DND-41 (cell line): ENCODE measurements around the gene RBL1.
"Not testable (repeated sequence)": the region's sequence is repeated elsewhere in the genome, so short reads cannot be mapped to it uniquely, and the experiment has no call there.

Source experiments
- ATAC-seq: fragments of 200-7000 bp; cut with Tn5 transposase; 3 replicates; pipeline ENCODE4 v1.9.1; 2021; ENCODE audit warnings: low read depth; ENCODE audit not compliant: insufficient read depth
- DNase-seq: peaks from one replicate; pipeline ENCODE4 v3.0.0-alpha.2; 2020
- H2AFZ ChIP-seq: 2 replicates; pipeline ENCODE4 v1.6.0; 2012; ENCODE audit warnings: low read depth, low read length
- H3K27ac ChIP-seq: 2 replicates; pipeline ENCODE4 v1.5.1; 2012; ENCODE audit warnings: low read length, inconsistent platforms
- H3K27me3 ChIP-seq: fragments of 200-600 bp; sonication (generic); 2 replicates; pipeline ENCODE4 v1.6.0; 2012; ENCODE audit warnings: low read length, mild to moderate bottlenecking, inconsistent platforms; ENCODE audit not compliant: insufficient read depth, poor library complexity
- H3K36me3 ChIP-seq: 2 replicates; pipeline ENCODE4 v1.5.1; 2012; ENCODE audit warnings: low read length, inconsistent platforms; ENCODE audit not compliant: insufficient read depth
- H3K4me1 ChIP-seq: 2 replicates; pipeline ENCODE4 v1.5.1; 2012; ENCODE audit warnings: mild to moderate bottlenecking, low read length; ENCODE audit not compliant: insufficient read depth
- H3K4me2 ChIP-seq: 2 replicates; pipeline ENCODE4 v1.6.0; 2012; ENCODE audit warnings: mild to moderate bottlenecking, moderate library complexity, low read length, inconsistent platforms; ENCODE audit not compliant: insufficient read depth
- H3K4me3 ChIP-seq, 2 experiments: fragments of 200-600 bp in 1 of 2; shearing (Covaris generic) in 1 of 2; 2 replicates each; pipeline ENCODE4 v1.5.1; 2012 to 2016; ENCODE audit warnings: inconsistent platforms in 2 of 2, low read length in 2 of 2, mild to moderate bottlenecking in 2 of 2, low read depth in 1 of 2, moderate library complexity in 1 of 2
- H3K79me2 ChIP-seq: 2 replicates; pipeline ENCODE4 v1.6.0; 2012; ENCODE audit warnings: low read length, inconsistent platforms; ENCODE audit not compliant: insufficient read depth
- H3K9ac ChIP-seq: 2 replicates; pipeline ENCODE4 v1.6.0; 2012; ENCODE audit warnings: low read depth, mild to moderate bottlenecking, inconsistent platforms, low read length, moderate library complexity
- H3K9me3 ChIP-seq: 2 replicates; pipeline ENCODE4 v1.5.1; 2012; ENCODE audit warnings: low read length, moderate library complexity, mild to moderate bottlenecking, inconsistent platforms; ENCODE audit not compliant: insufficient read depth, severe bottlenecking
- H4K20me1 ChIP-seq: 2 replicates; pipeline ENCODE4 v1.6.0; 2012; ENCODE audit warnings: low read length; ENCODE audit not compliant: insufficient read depth
- CTCF ChIP-seq: IDR thresholded peaks from 2 replicates; pipeline ENCODE4 v1.5.1; 2012; ENCODE audit warnings: borderline replicate concordance, low read length, moderate library complexity, mild to moderate bottlenecking; ENCODE audit not compliant: poor library complexity, severe bottlenecking; ENCODE audit errors: extremely low read depth
- EZH2 ChIP-seq: IDR thresholded peaks from 3 replicates; pipeline ENCODE4 v1.6.1; 2012; ENCODE audit warnings: borderline replicate concordance, low read depth, mild to moderate bottlenecking, moderate library complexity, low read length, inconsistent platforms; ENCODE audit not compliant: severe bottlenecking

The RBL1 gene

GRCh38 chr20:37072293-37073196, 23.3 kb downstream of the RBL1 start:
- no peak overlapping the region for H3K4me2 ChIP-seq
- no peak for ATAC-seq
- TF ChIP-seq CTCF = no peak
- TF ChIP-seq EZH2 = no peak
- H4K20me1 ChIP-seq = peaks cover 31% of the 10 kb centered on the region; the same call in 1 of the 2 replicates
- DNase-seq = no peak
- H3K27ac ChIP-seq = no peak overlapping the region
- H3K4me1 ChIP-seq = no peaks in the 10 kb centered on the region
- peaks cover 79% of the 10 kb centered on the region for H3K79me2 ChIP-seq
- H3K36me3 ChIP-seq = peaks cover 68% of the 10 kb centered on the region
- H2AFZ ChIP-seq = no peak overlapping the region
- H3K9me3 ChIP-seq = no peaks in the 10 kb centered on the region
- no peak overlapping the region for H3K9ac ChIP-seq
- H3K4me3 ChIP-seq = no peak overlapping the region
- H3K27me3 ChIP-seq = no peaks in the 10 kb centered on the region

- Histone ChIP-seq H3K36me3 (peaks cover 69% of the 10 kb centered on the region), H3K27ac (no peak overlapping the region), H4K20me1 (peaks cover 28% of the 10 kb centered on the region; the same call in 1 of the 2 replicates), H3K4me1 (no peaks in the 10 kb centered on the region), H2AFZ (no peak overlapping the region), H3K9ac (no peak overlapping the region), H3K4me3 (no peak overlapping the region), H3K9me3 (no peaks in the 10 kb centered on the region), H3K27me3 (no peaks in the 10 kb centered on the region), H3K79me2 (peaks cover 76% of the 10 kb centered on the region), H3K4me2 (no peak overlapping the region)
- no peak for ATAC-seq
- DNase-seq = no peak
- TF ChIP-seq EZH2 (no peak), CTCF (no peak)
Measured at GRCh38 chr20:37071481-37071911, 24.3 kb downstream of the RBL1 start.

DNA sequence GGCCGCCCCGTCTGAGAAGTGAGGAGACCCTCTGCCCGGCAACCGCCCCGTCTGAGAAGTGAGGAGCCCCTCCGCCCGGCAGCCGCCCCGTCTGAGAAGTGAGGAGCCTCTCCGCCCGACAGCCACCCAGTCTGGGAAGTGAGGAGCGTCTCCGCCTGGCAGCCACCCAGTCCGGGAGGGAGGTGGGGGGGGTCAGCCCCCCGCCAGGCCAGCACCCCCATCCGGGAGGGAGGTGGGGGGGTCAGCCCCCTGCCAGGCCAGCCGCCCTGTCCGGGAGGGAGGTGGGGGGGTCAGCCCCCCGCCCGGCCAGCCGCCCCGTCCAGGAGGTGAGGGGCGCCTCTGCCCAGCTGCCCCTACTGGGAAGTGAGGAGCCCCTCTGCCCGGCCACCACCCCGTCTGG, 26.2 kb downstream of the RBL1 start:
- H3K4me1 ChIP-seq, H3K9me3 ChIP-seq, H3K27ac ChIP-seq, H3K9ac ChIP-seq, H3K4me2 ChIP-seq, H2AFZ ChIP-seq, H3K4me3 ChIP-seq, DNase-seq, ATAC-seq, H3K27me3 ChIP-seq: not testable (repeated sequence)
- Histone ChIP-seq H3K79me2 (peaks cover 71% of the 10 kb centered on the region), H3K36me3 (peaks cover 69% of the 10 kb centered on the region), H4K20me1 (peaks cover 18% of the 10 kb centered on the region; the same call in 1 of the 2 replicates)

GRCh38 chr20:37066168-37066567, 29.6 kb downstream of the RBL1 start:
- no peak overlapping the region for H3K9ac ChIP-seq

More at GRCh38 chr20:37066168-37066567, 29.6 kb downstream of the RBL1 start:
- Histone ChIP-seq H4K20me1 (peaks cover 1% of the 10 kb centered on the region; the same call in 1 of the 2 replicates), H3K79me2 (peaks cover 40% of the 10 kb centered on the region), H2AFZ (no peak overlapping the region), H3K4me2 (no peak overlapping the region), H3K4me3 (no peak overlapping the region), H3K27ac (no peak overlapping the region), H3K4me1 (no peaks in the 10 kb centered on the region), H3K9me3 (no peaks in the 10 kb centered on the region), H3K27me3 (no peaks in the 10 kb centered on the region), H3K36me3 (peaks cover 67% of the 10 kb centered on the region)
- no peak for TF ChIP-seq CTCF
- ATAC-seq = no peak
- DNase-seq = no peak
